GM10248 (cell line): ENCODE data around the gene RNF26.

ENCODE experiments used
- CTCF ChIA-PET: fragments of 300-600 bp; sonication (Branson Sonifier 250); formaldehyde crosslinking; extraction: SDS; loops from one replicate; lab custom pipeline; 2021; ENCODE audit warnings: antibody characterized with exemption; lab: Yijun Ruan, JAX
- POLR2A ChIA-PET: fragments of 350-650 bp; sonication (Branson Sonifier 250); formaldehyde crosslinking; extraction: SDS; loops from one replicate; lab custom pipeline; 2020; ENCODE audit warnings: antibody characterized with exemption; lab: Yijun Ruan, JAX
- DNase-seq: peaks from one replicate; pipeline ENCODE4 v3.0.0; 2012; ENCODE audit errors: extremely low spot score
- CTCF ChIP-seq: IDR thresholded peaks from 2 replicates; pipeline ENCODE4 v1.5.1; 2012; ENCODE audit warnings: mild to moderate bottlenecking, low read depth; ENCODE audit errors: extremely low read depth, missing control alignments, control extremely low read depth

RNF26 gene

GRCh38 chr11:119372260-119373058, 38.1 kb downstream of the RNF26 start:
- DNase-seq = no peak
- ChIA-PET POLR2A (no interaction called here), CTCF (interaction anchor here (0.8 to 11.9 kb wide), 14 partner anchors 8 to 368 kb away, joined by 3 to 159 read pairs (median 8); partner anchors contain the start of genes C1QTNF5 and USP2)
- no peak for TF ChIP-seq CTCF

GRCh38 chr11:119373059-119373920, 39.0 kb downstream of the RNF26 start:
- CTCF ChIA-PET = interaction anchor here (0.8 to 11.9 kb wide), 17 partner anchors 8 to 683 kb away, joined by 3 to 159 read pairs (median 7); partner anchors contain the start of genes C1QTNF5 and USP2
- DNase-seq = no peak
- POLR2A ChIA-PET = no interaction called here
- no peak for TF ChIP-seq CTCF

GRCh38 chr11:119373921-119374631, 39.7 kb downstream of the RNF26 start:
- ChIA-PET CTCF (interaction anchor here (0.8 to 11.9 kb wide), 22 partner anchors 7 to 684 kb away, joined by 3 to 159 read pairs (median 8); partner anchors contain the start of genes C1QTNF5 and USP2), POLR2A (no interaction called here)
- DNase-seq = peak; percentile 63
- peak; percentile 84 for TF ChIP-seq CTCF

GRCh38 chr11:119374632-119375336, 40.5 kb downstream of the RNF26 start:
- TF ChIP-seq CTCF = no peak
- DNase-seq = no peak
- POLR2A ChIA-PET = no interaction called here
- CTCF ChIA-PET = interaction anchor here (0.8 to 11.9 kb wide), 20 partner anchors 9 to 685 kb away, joined by 3 to 159 read pairs (median 7); partner anchors contain the start of gene C1QTNF5

- DNase-seq = no peak
- POLR2A ChIA-PET = no interaction called here
- TF ChIP-seq CTCF = no peak
- CTCF ChIA-PET = interaction anchor here (1.1 to 11.9 kb wide), 14 partner anchors 8 to 99 kb away, joined by 3 to 159 read pairs (median 7); partner anchors contain the start of gene C1QTNF5
These were observed 41.2 kb downstream of the RNF26 start for GRCh38 chr11:119375337-119376196.
